A549 (cell line): ENCODE results near the gene PTRH1. TPM values are rescaled to one million over a fixed set of nuclear protein-coding genes. Genes with fewer than 3 reads are reported as not detected.

Source experiments
- ATAC-seq, 2 experiments: fragments of 200-7000 bp in 1 of 2; fragments of >200 bp in 1 of 2; cut with Nextera tagmentation in 1 of 2; cut with Tn5 transposase in 1 of 2; 3 replicates each; pipeline versions ENCODE4 v1.8.0 to v1.9.1; 2018 to 2020; ENCODE audit warnings: mild to moderate bottlenecking in 1 of 2, moderate library complexity in 1 of 2
- CTCF ChIA-PET: fragments of 300-600 bp; sonication (Branson Sonifier 250); formaldehyde crosslinking; extraction: SDS; loops from one replicate; lab custom pipeline; 2021; ENCODE audit warnings: antibody characterized with exemption, inconsistent platforms; lab: Yijun Ruan, JAX
- POLR2A ChIA-PET: fragments of 350-600 bp; formaldehyde crosslinking; extraction: SDS; loops from one replicate; lab custom pipeline; 2021; ENCODE audit warnings: antibody characterized with exemption, inconsistent platforms; lab: Yijun Ruan, JAX
- DNase-seq, 2 experiments: peaks; one replicate each; pipeline versions ENCODE4 v3.0.0 to v3.0.0-alpha.2; 2011 to 2016; ENCODE audit warnings: low read depth in 1 of 2, low spot score in 1 of 2
- FAIRE-seq: peaks from 2 replicates; lab custom pipeline; 2011; peaks lifted over from hg19 to GRCh38; lab: Jason Lieb, UNC
- H3K27ac ChIP-seq, 2 experiments: fragments of >200 bp; sonication (Bioruptor Twin); formaldehyde crosslinking; 3 replicates each; pipeline ENCODE4 v1.5.1; 2016 to 2017
- H3K4me1 ChIP-seq: fragments of >200 bp; sonication (Bioruptor Twin); formaldehyde crosslinking; 3 replicates; pipeline ENCODE4 v1.6.1; 2016
- H3K4me2 ChIP-seq: fragments of >200 bp; sonication (Bioruptor Twin); formaldehyde crosslinking; 3 replicates; pipeline ENCODE4 v1.6.1; 2016
- H3K4me3 ChIP-seq: fragments of >200 bp; sonication (Bioruptor Twin); formaldehyde crosslinking; 3 replicates; pipeline ENCODE4 v1.5.1; 2016
- H3K9me3 ChIP-seq: fragments of >200 bp; sonication (Bioruptor Twin); formaldehyde crosslinking; 3 replicates; pipeline ENCODE4 v1.6.1; 2016
- CHD4 ChIP-seq: fragments of 200-600 bp; sonication (generic); IDR thresholded peaks from 2 replicates; pipeline ENCODE4 v1.6.1; 2016; ENCODE audit warnings: antibody characterized with exemption, mild to moderate bottlenecking, borderline replicate concordance
- EP300 ChIP-seq, 2 experiments: fragments of >200 bp; sonication (Bioruptor Twin); formaldehyde crosslinking; IDR thresholded peaks; 2 replicates in 1 of 2; 3 replicates in 1 of 2; pipeline ENCODE4 v1.6.1; 2016 to 2017
- FOSB ChIP-seq: fragments of 250-450 bp; sonication (Bioruptor Pico); IDR thresholded peaks from 2 replicates; pipeline ENCODE4 v1.5.0; 2020; ENCODE audit warnings: mild to moderate bottlenecking, moderate library complexity
- FOSL2 ChIP-seq, 2 experiments: fragments of 450-650 bp in 1 of 2; fragments of >200 bp in 1 of 2; sonication (Bioruptor Twin) in 1 of 2; formaldehyde crosslinking; IDR thresholded peaks; 2 replicates each; pipeline versions ENCODE4 v1.5.0 to v1.6.1; 2016 to 2020; ENCODE audit warnings: mild to moderate bottlenecking in 1 of 2, moderate library complexity in 1 of 2
- GATA3 ChIP-seq: IDR thresholded peaks from 2 replicates; pipeline ENCODE4 v1.6.1; 2012; ENCODE audit warnings: borderline replicate concordance
- HMGXB4 ChIP-seq: fragments of 250-450 bp; sonication (Bioruptor Pico); IDR thresholded peaks from 2 replicates; pipeline ENCODE4 v1.5.0; 2021; ENCODE audit warnings: mild to moderate bottlenecking, moderate library complexity, borderline replicate concordance
- HOXA7 ChIP-seq: fragments of 250-450 bp; sonication (Bioruptor Pico); IDR thresholded peaks from 2 replicates; pipeline ENCODE4 v1.5.0; 2020; ENCODE audit warnings: mild to moderate bottlenecking, moderate library complexity
- JUNB ChIP-seq: fragments of >200 bp; sonication (Bioruptor Twin); formaldehyde crosslinking; IDR thresholded peaks from 2 replicates; pipeline ENCODE4 v1.6.1; 2016
- NPAS2 ChIP-seq: fragments of 250-450 bp; sonication (Bioruptor Pico); IDR thresholded peaks from 2 replicates; pipeline ENCODE4 v1.8.0; 2022; ENCODE audit warnings: mild to moderate bottlenecking, moderate library complexity, borderline replicate concordance
- PHF8 ChIP-seq: fragments of 200-600 bp; sonication (generic); IDR thresholded peaks from 2 replicates; pipeline ENCODE4 v1.6.1; 2016; ENCODE audit warnings: low read depth, mild to moderate bottlenecking, antibody characterized with exemption, moderate library complexity, borderline replicate concordance
- POLR2A ChIP-seq: IDR thresholded peaks from 2 replicates; pipeline ENCODE4 v1.6.1; 2012; ENCODE audit warnings: mild to moderate bottlenecking, low read length
- POLR2AphosphoS2 ChIP-seq: conservative IDR thresholded peaks from 2 replicates; pipeline ENCODE4 v1.6.1; 2012; ENCODE audit warnings: low read length, improper control_type of control experiment, inconsistent platforms
- RAD21 ChIP-seq, 2 experiments: fragments of >200 bp in 1 of 2; sonication (Bioruptor Twin) in 1 of 2; formaldehyde crosslinking in 1 of 2; IDR thresholded peaks in 1 of 2; conservative IDR thresholded peaks in 1 of 2; 2 replicates in 1 of 2; 3 replicates in 1 of 2; pipeline ENCODE4 v1.6.1; 2012 to 2018; ENCODE audit warnings: inconsistent platforms in 1 of 2
- RARB ChIP-seq: fragments of 250-450 bp; sonication (Bioruptor Pico); IDR thresholded peaks from 2 replicates; pipeline ENCODE4 v1.8.0; 2021; ENCODE audit warnings: mild to moderate bottlenecking, moderate library complexity
- RCOR1 ChIP-seq: fragments of 150-350 bp; IDR thresholded peaks from 2 replicates; pipeline ENCODE4 v1.6.1; 2014; ENCODE audit warnings: antibody characterized with exemption, low read length, low read depth
- RFX5 ChIP-seq: fragments of 450-650 bp; IDR thresholded peaks from 2 replicates; pipeline ENCODE4 v1.7.1; 2014; ENCODE audit warnings: antibody characterized with exemption, mild to moderate bottlenecking, moderate library complexity
- SMC3 ChIP-seq: fragments of >200 bp; sonication (Bioruptor Twin); formaldehyde crosslinking; IDR thresholded peaks from 3 replicates; pipeline ENCODE4 v1.6.1; 2018; ENCODE audit warnings: inconsistent platforms
- SREBF2 ChIP-seq: fragments of 450-650 bp; IDR thresholded peaks from 2 replicates; pipeline ENCODE4 v1.6.1; 2014; ENCODE audit warnings: mild to moderate bottlenecking, moderate library complexity
- USF2 ChIP-seq: fragments of 450-650 bp; IDR thresholded peaks from 2 replicates; pipeline ENCODE4 v1.6.1; 2014; ENCODE audit warnings: antibody characterized with exemption
- ZC3H11A ChIP-seq: fragments of 450-650 bp; IDR thresholded peaks from 2 replicates; pipeline ENCODE4 v1.6.1; 2014; ENCODE audit warnings: antibody characterized with exemption, mild to moderate bottlenecking
- ZFP36 ChIP-seq: fragments of 450-650 bp; IDR thresholded peaks from 2 replicates; pipeline ENCODE4 v1.6.1; 2014; ENCODE audit warnings: borderline replicate concordance; ENCODE audit not compliant: partially characterized antibody
- ZSCAN20 ChIP-seq: fragments of 250-450 bp; sonication (Bioruptor Pico); IDR thresholded peaks from 2 replicates; pipeline ENCODE4 v1.8.0; 2022; ENCODE audit warnings: mild to moderate bottlenecking, moderate library complexity
- WGBS: methylation state at CpG from one replicate; pipeline ENCODE4 v1.1.6; 2017; ENCODE audit errors: missing lambda C conversion rate; 5-methylcytosine and 5-hydroxymethylcytosine counted together
- polyA plus RNA-seq, 4 experiments: library from polyadenylated mRNA; depleted of rRNA in 3 of 4; stranded (reverse); fragments of >200 nt; fragmentation: RNase III in 1 of 4; extraction: RNeasy Plus Mini Kit Qiagen cat#74134 plus additional on column Dnase treatment in 1 of 4; gene quantifications; 2 replicates in 3 of 4; 3 replicates in 1 of 4; pipeline ENCODE4 v1.2.3, GENCODE V29; 2011 to 2017

PTRH1 gene
- polyA plus RNA-seq, 2 of the 4 experiments (the other 2 are of a cell fraction), result 5.1 to 11.4 TPM

GRCh38 chr9:127733614-127734013, 18.2 kb upstream of the PTRH1 start:
- POLR2A ChIA-PET, result no interaction called here
- no peaks in the 10 kb centered on the region for H3K9me3 ChIP-seq
- TF ChIP-seq SREBF2 (no peak), JUNB (no peak), FOSB (CRISPR knock-in tag) (no peak), SMC3 (no peak), PHF8 (no peak), EP300 (IDR thresholded peaks at IDR 0.05) (no peak), ZC3H11A (no peak)
- CTCF ChIA-PET, result interaction anchor here (1.1 to 15.7 kb wide), 27 partner anchors 9 to 229 kb away, joined by 3 to 243 read pairs (median 20); partner anchors contain the start of genes CDK9, CFAP157, PTRH1 and SH2D3C
- H3K4me2 ChIP-seq, result no peak overlapping the region
- no peak for DNase-seq
- ATAC-seq, result no peak
- peaks cover 9% of the 10 kb centered on the region; the same call in 1 of the 3 replicates for H3K4me1 ChIP-seq
- no peak overlapping the region for H3K27ac ChIP-seq
- WGBS, result 86% methylated on average over 2 of the region's 2 CpGs
- no peak for FAIRE-seq
- no peak overlapping the region for H3K4me3 ChIP-seq

- no peak for ATAC-seq
- TF ChIP-seq HMGXB4 (CRISPR knock-in tag) (no peak), ZSCAN20 (CRISPR knock-in tag) (no peak), FOSL2 (IDR thresholded peaks at IDR 0.05) (no peak), FOSL2 (CRISPR knock-in tag; IDR thresholded peaks at IDR 0.05) (no peak), RARB (CRISPR knock-in tag) (no peak), HOXA7 (CRISPR knock-in tag) (no peak), SREBF2 (no peak)
- TF ChIP-seq, all 56 proteins: peak for 0
- no peaks in the 10 kb centered on the region for H3K9me3 ChIP-seq
- ChIA-PET CTCF (interaction anchor here (1.1 to 15.7 kb wide), 10 partner anchors 8 to 228 kb away, joined by 3 to 243 read pairs (median 60); partner anchors contain the start of genes CDK9, SH2D3C and STXBP1), POLR2A (no interaction called here)
- no peak overlapping the region for H3K4me3 ChIP-seq
- WGBS, result 94% methylated on average over 19 of the region's 21 CpGs
- no peak for DNase-seq
- H3K27ac ChIP-seq, result no peak overlapping the region
- peaks cover 9% of the 10 kb centered on the region; the same call in 1 of the 3 replicates for H3K4me1 ChIP-seq
- no peak for FAIRE-seq
- H3K4me2 ChIP-seq, result no peak overlapping the region
Measured at GRCh38 chr9:127732444-127732843, 17.0 kb upstream of the PTRH1 start.

- ChIA-PET POLR2A (no interaction called here), CTCF (interaction anchor here (0.7 to 15.7 kb wide), 10 partner anchors 10 to 227 kb away, joined by 3 to 243 read pairs (median 52); partner anchors contain the start of genes CDK9, SH2D3C and STXBP1)
- Histone ChIP-seq H3K4me1 (peaks cover 9% of the 10 kb centered on the region; the same call in 1 of the 3 replicates), H3K9me3 (no peaks in the 10 kb centered on the region), H3K4me2 (no peak overlapping the region), H3K4me3 (no peak overlapping the region), H3K27ac (no peak overlapping the region)
- TF ChIP-seq CHD4 (no peak), RAD21 (conservative IDR thresholded peaks at IDR 0.05 in 1 of 2, IDR thresholded peaks at IDR 0.05 in 1 of 2) (no peak), NPAS2 (no peak)
- ATAC-seq (no peak), DNase-seq (no peak), FAIRE-seq (no peak)
- 94% methylated on average over 16 of the region's 16 CpGs for WGBS
Measured at GRCh38 chr9:127731938-127732337, 16.5 kb upstream of the PTRH1 start.

- H3K27ac ChIP-seq, result no peak overlapping the region
- DNase-seq (no peak), FAIRE-seq (no peak), ATAC-seq (no peak)
- WGBS, result 87% methylated on average over 7 of the region's 9 CpGs
- TF ChIP-seq POLR2A, result no peak
- TF ChIP-seq GATA3, result no peak
- no peak for TF ChIP-seq RCOR1
- no peak for TF ChIP-seq SMC3
- no peak for TF ChIP-seq ZFP36
- no peak for TF ChIP-seq FOSB (CRISPR knock-in tag)
- TF ChIP-seq ZSCAN20 (CRISPR knock-in tag), result no peak
- no peak for TF ChIP-seq USF2
- TF ChIP-seq POLR2AphosphoS2, result no peak
- TF ChIP-seq RFX5, result no peak
- peaks cover 9% of the 10 kb centered on the region; the same call in 1 of the 3 replicates for H3K4me1 ChIP-seq
- H3K9me3 ChIP-seq, result no peaks in the 10 kb centered on the region
- no peak overlapping the region for H3K4me2 ChIP-seq
- H3K4me3 ChIP-seq, result no peak overlapping the region
- POLR2A ChIA-PET, result no interaction called here
- CTCF ChIA-PET, result interaction anchor here (0.6 to 15.7 kb wide), 12 partner anchors 9 to 245 kb away, joined by 3 to 243 read pairs (median 24); partner anchors contain the start of genes CDK9, SH2D3C and STXBP1
Measured at GRCh38 chr9:127730799-127731410, 15.4 kb upstream of the PTRH1 start.
